Putamen (tissue), 1 donor: ENCODE measurements around the gene DEXI.
"Not testable (repeated sequence)": the region's sequence is repeated elsewhere in the genome, so short reads cannot be mapped to it uniquely, and the experiment has no call there.

Experiments
- DNase-seq: peaks from one replicate; pipeline ENCODE4 v3.0.0-alpha.2; 2016; ENCODE audit warnings: low spot score

Gene DEXI

GRCh38 chr16:10968498-10968897, 26.2 kb upstream of the DEXI start:
- no peak for DNase-seq

DNA sequence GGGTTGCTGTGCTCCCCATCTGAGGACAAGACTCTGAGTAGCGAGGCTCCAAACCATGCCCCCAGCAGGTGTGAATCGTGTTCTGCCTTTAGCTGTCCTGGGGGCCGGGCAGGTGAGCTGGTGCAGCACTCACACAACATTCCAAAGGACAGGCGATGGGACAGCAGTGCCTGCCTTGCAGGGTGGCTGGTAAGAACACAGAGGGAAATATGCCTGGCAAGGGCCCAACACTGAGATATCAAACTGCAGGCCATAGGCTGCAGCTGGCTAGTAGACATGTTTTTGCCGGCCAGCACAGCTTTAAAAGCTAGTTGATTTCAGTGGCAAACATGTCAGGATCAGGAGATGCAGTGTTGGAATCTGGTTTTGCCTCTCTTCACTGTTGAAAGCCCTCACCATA, 25.7 kb upstream of the DEXI start:
- no peak for DNase-seq

DNA sequence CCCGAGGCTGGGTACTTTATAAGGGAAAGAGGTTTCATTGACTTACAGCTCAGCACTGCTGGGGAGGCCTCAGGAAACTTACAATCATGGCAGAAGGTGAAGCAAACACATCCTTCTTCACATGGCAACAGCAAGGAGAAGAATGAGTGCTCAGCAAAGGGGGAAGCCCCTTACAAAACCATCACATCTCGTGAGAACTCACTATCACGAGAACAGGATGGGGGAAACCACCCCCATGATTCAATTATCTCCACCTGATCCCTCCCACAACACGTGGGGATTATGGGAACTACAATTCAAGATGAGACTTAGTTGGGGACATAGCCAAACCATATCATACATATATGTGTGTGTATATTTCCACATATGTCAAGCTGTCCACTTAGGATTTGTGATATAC, 24.3 kb upstream of the DEXI start:
- DNase-seq, result not testable (repeated sequence)

GRCh38 chr16:10966129-10966528, 23.9 kb upstream of the DEXI start:
- DNase-seq, result no peak

- DNase-seq, result no peak
Measured at GRCh38 chr16:10965440-10966061, 23.3 kb upstream of the DEXI start.

- DNase-seq, result no peak
Measured at GRCh38 chr16:10964891-10965326, 22.6 kb upstream of the DEXI start.

DNA sequence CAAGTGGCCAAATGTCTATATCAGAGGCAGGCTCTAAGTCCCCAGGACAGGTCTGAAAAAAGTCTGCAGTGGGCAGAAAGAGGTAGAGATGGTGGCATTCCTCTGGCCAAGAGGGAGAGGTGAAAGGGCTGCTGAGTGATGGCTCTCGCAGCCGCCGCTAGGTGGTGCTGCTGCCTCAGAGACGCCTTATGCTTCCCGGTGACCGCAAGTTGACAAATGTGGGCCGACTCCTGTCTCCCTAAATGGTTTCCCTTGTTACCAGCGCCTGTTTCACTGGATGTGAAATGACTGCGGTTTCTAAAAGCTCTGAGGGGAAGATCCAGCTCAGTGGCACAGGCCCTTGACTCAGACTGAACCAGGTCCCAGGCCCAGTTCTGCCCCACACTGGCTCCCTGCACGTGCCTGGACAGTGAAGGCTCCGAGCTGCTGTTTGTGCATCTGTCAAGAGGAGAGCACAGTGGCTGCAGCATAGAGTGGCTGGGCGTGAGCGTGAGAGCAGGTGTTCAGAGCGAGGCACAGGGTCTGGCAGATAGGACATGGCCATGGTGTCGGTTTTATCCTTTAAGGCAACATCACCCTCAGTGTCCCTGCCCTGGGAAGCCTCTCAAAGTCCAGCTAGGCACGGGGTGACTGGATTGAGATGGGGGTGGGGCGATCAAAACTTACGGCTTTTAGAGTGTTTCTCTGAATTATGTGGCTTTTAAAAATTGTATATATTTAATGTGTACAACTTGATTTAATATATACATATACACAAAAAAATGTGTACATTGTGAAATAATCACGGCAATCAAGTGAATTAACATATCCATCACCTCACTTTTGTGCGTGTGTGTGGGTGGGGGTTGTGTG, 22.0 kb upstream of the DEXI start:
- DNase-seq, result no peak

DNA sequence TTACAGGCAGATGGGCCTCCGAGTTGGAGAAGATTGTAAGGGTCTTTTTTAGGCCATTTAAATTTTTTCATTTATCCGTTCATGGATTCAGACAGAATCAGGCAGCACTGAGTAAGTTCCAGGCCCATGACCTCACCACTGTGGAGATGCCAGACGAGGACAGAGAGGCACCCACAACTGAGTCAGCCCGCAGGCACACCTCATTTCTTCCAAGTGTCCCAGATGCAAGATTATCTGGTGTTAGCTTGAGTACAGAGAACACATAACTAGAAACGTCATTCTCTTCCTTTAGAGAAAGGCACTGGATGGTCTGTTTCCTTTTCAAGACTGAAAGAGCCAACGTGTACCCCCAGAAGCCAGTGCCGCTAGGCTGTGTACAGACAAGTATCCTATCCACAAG, 19.0 kb upstream of the DEXI start:
- no peak for DNase-seq

GRCh38 chr16:10959161-10959560, 16.9 kb upstream of the DEXI start:
- no peak for DNase-seq

GRCh38 chr16:10957771-10958482, 15.7 kb upstream of the DEXI start:
- DNase-seq, result no peak

- no peak for DNase-seq
Measured at GRCh38 chr16:10954903-10955302, 12.6 kb upstream of the DEXI start.

- no peak for DNase-seq
Measured at GRCh38 chr16:10951026-10951425, 8.8 kb upstream of the DEXI start.

- no peak for DNase-seq
Measured at GRCh38 chr16:10950393-10950792, 8.1 kb upstream of the DEXI start.

DNA sequence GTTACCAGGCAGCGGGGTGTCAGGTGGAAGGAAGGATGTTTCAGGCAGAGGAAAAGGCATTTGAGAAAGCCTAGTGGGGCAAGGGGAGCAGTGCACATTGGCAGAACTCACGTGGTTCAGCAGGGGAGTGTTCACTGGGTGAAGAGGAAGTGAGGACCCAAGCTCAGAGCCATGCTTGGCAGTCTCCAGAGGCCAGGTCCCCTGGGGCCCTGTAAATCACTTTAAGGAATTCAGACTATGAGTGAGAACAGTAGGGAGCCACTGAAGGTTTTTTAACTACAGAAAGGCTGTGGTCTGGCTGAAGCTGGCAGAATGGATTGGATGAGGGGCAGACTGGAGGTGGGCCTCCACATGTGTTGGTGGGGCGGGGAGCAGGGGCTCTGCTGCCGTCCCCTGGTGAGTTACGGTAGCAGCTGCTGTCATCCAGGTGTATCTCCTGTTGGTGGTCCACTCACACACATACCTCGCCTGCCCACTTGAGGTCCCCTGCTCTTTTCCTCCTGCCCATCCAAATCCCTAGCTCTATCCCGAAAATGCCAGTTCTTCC, 7.2 kb upstream of the DEXI start:
- DNase-seq, result no peak

DNA sequence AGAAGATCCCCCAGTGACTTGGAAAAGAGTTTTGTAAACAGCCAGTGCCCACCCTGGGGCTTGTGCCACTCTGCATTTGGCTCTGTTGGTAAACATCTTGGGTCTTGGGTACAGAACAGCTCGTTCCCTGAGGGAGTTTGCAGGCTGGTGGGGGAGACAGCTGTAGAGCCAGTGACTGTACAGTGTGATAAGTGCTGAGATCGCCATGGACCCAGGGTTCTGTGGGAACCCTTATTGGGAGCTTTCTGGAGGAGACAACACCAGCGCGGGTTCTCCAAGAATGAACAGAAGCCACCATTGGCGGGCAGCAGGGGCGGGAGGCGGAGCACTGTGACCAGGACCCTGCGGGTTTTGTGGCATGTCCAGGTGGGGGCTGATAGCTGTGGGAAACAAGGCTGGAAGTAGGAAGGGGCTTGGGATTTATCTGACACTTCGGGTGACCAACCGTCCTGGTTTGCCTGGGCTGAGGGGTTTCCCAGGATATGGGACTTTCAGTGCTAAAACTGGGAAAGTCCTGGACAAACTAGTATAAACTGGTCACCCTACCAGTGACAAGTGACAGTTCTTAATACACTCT, 5.0 kb upstream of the DEXI start:
- no peak for DNase-seq

GRCh38 chr16:10946308-10946707, 4.0 kb upstream of the DEXI start:
- no peak for DNase-seq

- DNase-seq, result no peak
Measured at GRCh38 chr16:10945065-10945787, 3.0 kb upstream of the DEXI start.

- DNase-seq, result peak; percentile 97
Measured at GRCh38 chr16:10944249-10945064, 2.2 kb upstream of the DEXI start, which contains the start of gene CLEC16A. CLEC16A (plus strand) TSS chr16:10944564; CDS start chr16:10944718, 154 bp downstream.

- no peak for DNase-seq
Measured at GRCh38 chr16:10943064-10943353, 741 bp upstream of the DEXI start.

DNA sequence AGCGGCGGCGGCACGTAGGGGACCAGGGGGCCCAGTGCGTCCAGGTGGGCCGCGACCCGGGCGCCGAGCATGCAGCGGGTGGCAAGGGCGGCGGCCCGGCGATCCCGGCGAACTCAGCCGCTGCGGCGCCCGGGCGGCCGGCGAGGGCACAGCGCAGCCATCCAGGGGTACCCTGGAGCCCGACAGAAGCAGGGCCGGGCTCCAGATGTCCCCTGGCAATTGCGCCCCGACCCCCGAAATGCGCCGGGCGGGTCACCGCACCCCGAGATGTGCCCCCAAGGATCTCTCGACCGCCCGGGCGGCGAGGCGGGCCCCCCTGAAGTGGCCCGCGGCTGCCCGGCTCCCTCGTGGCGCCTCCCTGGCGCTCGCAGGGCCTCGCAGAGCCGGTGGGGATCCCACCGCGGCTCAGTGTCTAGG, 325 bp downstream of the DEXI start:
- not testable (repeated sequence) for DNase-seq
